Activated gamma-delta T cell (primary cell): Measurements from ENCODE around the gene SCYL2.
"Not testable (repeated sequence)": the region's sequence is repeated elsewhere in the genome, so short reads cannot be mapped to it uniquely, and the experiment has no call there.

ENCODE experiments used
- DNase-seq: peaks from one replicate; lab custom pipeline; 2025; lab: John Stamatoyannopoulos, UW
- total RNA-seq, 2 donors: gene quantifications; one replicate each; lab custom pipeline; 2026; lab: John Stamatoyannopoulos, UW

Gene SCYL2, protein sequence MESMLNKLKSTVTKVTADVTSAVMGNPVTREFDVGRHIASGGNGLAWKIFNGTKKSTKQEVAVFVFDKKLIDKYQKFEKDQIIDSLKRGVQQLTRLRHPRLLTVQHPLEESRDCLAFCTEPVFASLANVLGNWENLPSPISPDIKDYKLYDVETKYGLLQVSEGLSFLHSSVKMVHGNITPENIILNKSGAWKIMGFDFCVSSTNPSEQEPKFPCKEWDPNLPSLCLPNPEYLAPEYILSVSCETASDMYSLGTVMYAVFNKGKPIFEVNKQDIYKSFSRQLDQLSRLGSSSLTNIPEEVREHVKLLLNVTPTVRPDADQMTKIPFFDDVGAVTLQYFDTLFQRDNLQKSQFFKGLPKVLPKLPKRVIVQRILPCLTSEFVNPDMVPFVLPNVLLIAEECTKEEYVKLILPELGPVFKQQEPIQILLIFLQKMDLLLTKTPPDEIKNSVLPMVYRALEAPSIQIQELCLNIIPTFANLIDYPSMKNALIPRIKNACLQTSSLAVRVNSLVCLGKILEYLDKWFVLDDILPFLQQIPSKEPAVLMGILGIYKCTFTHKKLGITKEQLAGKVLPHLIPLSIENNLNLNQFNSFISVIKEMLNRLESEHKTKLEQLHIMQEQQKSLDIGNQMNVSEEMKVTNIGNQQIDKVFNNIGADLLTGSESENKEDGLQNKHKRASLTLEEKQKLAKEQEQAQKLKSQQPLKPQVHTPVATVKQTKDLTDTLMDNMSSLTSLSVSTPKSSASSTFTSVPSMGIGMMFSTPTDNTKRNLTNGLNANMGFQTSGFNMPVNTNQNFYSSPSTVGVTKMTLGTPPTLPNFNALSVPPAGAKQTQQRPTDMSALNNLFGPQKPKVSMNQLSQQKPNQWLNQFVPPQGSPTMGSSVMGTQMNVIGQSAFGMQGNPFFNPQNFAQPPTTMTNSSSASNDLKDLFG
- 98.0 to 98.2 reads per million in 2 donors for total RNA-seq

DNA sequence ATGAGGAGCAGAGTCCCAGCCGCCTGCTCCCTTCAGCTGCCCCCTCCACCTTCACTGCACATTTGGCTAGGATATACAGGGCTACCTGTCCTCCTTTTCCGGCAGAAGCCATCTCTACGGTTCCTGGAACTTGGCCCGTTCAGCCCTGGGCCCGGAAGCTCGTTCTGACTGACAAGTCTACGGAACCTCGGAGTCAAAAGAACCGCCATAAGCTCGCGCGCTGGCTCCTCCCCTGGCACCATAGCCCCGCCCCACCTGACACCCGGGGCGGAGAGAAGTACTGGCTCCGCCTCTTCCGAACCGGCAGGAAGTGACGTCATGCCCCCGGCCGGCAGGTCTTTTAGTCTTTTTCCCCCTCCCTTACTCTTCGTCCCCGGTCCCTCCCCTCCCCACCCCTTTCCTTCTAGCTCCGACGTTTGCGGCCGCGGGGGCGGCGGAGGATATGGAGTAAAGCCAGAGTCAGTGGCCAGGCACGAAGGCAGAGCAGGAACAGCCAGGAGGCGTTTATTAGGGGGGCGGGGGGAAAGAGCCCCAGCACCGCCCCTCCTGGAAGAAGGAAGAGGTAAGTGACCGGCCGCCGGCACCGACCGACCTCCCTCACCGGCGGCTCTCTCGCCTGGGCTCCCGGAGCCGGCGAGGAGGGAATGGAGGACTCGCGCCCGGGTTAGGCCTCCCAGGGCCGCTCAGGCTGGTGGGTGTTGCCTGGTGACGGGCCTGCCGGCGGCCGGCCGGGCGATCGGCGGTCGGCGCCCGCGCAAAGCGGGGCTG is at the start of gene SCYL2, which contains the start of gene DEPDC4:
Gene SCYL2 (plus strand): TSS at position 343 of the 768 bp plus-strand sequence. CDS start 15,794 bp downstream, outside the sequence.
Gene DEPDC4 (minus strand): TSS at position 245 of the 768 bp plus-strand sequence. CDS start 3 bp downstream, at position 242.
- DNase-seq: peak; percentile 76

DNA sequence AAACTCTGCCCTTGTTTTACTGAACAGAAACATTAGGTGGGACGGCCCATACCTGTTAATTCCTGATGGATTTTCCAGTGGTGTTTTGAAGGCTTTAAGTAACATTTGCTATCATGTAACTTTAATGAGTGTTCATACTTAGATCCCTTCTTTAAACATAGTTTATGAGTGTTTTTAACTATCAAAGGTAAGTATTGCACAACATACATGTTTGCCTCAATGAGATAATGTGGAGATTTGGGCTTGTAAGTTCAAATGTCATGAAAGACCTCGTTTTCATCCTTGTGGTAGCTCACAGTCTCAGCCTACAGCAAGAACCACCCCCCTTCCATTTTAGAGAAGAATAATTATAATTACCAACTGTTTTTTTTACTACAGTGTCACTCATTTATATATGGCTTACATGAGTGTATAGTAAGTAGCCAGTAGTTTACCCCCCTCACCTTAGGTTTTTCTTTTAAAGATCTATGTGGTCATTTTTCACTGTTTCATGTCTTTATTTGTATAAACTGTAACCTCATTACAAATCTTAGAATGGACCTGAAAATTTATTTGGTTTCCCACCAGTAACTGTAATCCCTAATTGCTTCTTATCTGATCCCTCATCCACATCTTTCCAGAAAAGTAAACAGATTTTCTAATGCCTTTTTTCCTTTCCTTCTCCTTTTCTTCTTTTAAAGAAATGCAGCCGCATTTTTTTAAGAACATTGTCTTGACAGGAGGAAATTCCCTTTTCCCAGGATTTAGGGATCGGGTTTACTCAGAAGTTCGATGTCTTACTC is 47.5 kb upstream of the SCYL2 start:
- no peak for DNase-seq

DNA sequence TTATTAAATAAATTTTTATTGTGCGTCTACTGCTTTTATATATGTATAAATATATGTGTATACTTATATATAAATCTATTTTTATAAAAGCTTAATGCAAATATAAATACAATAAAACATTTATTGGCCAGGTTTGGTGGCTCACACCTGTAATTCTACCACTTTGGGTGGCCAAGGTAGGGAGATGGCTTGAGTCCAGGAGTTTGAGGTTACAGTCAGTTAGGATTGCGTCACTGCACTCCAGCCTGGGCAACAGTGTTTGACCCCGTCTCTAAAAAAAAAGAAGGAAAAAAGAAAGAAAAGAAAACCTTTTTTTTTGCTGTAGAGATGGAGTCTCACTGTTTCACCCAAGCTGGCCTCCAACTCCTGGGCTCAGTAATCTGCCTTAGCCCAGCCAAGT is 45.5 kb upstream of the SCYL2 start:
- no peak for DNase-seq

DNA sequence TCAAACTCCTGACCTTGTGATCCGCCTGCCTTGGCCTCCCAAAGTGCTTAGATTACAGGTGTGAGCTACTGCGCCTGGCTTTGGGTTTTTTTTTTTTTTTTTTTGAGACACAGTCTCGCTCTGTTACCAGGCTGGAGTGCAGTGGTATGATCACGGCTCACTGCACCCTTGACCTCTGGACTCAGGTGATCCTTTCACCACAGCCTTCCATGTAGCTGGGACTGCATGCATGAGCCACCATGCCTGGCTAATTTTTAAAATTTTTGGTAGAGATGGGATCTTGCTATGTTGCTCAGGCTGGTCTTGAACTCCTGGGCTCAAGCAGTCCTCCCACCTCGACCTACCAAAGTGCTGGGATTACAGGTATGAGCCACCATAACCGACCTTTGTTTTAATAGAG is 44.8 kb upstream of the SCYL2 start:
- DNase-seq: not testable (repeated sequence)

DNA sequence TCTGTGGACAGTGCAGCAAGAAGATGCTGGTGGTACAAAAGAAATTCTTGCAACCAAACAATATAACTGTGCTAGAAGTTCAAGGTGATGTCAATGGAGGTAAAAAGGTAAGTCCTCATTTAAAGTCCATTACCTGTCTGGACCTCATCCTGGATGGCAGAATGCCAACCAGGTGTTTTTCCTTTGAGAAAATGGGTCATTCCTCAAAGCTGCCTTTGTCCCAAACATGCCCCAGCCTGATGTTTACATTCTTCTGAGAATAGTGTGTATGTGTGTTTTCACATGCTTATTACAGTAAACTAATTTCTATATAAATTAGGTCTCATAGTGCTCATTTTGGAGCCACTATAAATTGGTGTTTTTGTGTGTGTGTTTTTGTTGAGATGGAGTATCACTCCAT is 41.5 kb upstream of the SCYL2 start:
- no peak for DNase-seq

DNA sequence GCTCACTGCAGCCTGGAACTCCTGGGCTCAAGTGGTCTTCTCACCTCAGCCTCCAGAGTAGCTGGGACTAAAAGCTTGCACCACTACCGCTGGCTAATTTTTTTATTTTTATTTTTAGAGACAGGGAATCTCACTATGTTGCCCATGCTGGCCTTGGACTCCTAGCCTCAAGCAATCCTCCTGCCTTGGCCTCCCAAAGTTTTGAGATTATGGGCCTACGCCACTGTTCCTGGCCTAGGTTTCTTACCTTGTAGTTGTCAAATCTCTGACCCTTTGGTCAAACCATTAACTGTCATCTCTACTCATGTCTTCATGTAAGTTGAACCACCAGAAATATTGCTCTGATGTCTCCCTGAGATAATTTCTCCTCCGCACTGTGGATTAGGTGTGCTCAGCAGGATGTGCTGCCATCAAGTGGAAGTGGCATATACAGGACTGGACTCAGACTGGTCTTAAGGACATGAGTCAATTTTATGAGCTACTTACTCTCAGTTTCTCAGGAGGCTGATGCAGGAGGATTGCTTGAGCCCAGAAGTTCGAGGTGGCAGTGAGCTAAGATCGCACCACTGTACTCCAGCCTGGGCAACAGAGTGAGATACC is 37.8 kb upstream of the SCYL2 start:
- no peak for DNase-seq

DNA sequence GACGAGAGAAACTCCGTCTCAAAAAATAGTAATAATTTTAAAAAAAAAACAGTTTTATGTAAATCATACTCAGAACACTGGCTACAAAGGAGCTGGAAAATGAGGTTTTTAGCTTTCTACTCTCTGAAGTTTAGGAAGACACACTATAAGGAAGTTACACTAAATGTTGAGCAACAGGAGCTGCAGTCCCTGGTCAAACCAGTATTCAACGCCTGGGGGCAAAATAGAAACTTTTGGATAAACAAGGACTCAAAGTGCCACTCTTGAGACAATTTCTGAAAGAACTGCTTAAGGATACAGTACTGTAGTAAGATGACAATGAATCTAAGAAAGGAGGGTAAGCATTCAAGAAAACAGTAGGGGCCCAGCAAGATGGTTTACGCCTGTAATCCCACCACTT is 37.1 kb upstream of the SCYL2 start:
- no peak for DNase-seq

DNA sequence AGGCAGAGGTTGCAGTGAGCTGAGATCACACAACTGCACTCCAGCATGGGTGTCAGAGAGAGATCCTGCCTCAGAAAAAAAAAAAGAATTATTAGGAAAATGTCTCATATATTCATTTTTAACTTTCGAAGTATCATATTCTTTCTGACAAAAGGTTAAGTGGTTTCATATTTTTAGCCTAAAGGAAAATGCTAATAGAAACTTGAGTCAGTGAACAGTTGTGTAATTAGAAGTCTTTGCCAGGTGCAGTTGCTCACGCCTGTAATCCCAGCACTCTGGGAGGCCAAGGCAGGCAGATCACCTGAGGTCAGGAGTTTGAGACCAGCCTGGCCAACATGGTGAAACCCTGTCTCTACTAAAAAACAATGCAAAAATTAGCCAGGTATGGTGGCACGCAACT is 35.1 kb upstream of the SCYL2 start:
- not testable (repeated sequence) for DNase-seq

DNA sequence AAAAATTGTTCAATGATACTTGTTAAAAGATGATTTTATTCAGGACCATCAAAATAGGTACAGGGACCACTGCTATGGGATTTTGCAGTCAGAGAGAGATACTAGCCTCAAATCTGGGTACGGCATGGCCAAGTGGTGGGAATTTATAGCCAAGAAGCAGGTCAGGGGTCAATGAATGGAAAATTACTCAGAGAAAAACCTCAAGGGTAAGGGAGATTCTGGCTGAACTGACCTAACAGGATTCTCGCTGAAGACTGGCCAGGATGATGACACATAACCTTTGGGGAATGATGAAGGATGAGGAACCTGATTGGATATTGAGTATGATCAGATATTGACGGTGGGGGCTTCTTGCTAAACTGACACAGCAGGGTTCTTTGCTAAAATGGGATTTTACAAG is 32.8 kb upstream of the SCYL2 start:
- no peak for DNase-seq

DNA sequence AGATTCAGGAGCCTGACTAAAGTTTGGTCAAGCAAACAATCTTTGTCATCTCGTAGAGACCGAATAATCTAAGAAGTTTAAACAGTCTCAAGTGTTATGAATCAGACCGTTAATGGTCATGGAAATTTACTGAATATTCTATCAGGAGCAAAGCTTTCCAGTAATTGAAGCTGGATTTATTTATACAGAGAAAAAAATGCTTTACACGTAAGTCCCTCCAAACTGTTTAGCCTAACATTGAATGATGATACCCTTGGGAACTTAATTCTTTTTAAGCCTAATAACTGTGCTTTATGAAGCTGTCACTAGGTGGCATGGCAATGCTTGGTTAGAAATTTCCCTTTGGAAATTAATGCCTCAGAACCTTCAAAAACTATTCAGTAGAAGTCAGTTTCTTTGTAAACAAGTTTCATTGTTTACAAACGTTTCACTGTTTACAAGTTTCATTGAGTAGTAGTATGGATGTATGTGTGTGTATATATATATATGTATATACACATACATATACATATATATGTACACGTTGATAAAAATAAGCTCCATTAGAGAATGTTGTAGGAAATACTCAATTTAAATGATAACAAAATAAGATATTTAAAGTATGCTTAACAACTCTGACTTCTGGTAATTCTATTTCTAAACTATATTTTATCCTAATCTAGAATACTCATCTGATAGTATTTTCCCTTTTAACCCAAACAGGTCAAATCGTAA is 32.2 kb upstream of the SCYL2 start:
- DNase-seq: no peak

DNA sequence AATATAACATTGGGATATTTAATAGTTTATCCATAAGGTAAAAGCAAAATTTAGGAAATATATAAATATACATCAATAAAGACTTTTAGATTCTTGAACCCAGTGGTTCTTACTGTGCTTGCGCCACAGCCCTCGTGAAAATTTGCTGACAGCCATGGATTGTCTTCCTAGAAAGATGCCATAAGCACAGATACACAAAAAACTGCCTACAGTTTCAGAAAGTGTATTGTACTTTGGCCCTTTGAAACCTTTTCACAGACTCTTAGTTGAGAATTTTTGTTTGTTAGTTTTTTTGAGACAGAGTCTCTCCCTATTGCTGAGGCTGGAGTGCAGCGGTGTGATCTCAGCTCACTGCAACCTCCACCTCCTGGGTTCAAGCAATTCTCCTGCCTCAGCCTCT is 28.2 kb upstream of the SCYL2 start:
- no peak for DNase-seq

DNA sequence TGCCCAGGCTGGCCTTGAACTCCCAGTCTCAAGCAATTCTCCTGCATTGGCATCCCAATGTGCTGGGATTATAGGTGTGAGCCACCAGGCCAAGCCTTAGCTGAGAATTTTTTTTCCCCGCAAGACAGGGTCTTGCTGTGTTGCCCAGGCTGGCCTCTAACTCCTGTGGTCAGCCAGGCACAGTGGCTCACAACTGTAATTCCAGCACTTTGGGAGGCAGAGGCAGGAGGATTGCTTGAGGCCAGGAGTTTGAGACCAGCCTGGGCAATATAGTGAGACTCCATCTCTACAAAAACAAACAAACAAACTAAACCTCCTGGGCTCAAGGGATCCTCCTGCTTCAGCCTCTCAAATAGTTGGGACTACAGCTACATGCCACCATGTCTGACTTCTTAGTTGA is 27.4 kb upstream of the SCYL2 start:
- DNase-seq: no peak

DNA sequence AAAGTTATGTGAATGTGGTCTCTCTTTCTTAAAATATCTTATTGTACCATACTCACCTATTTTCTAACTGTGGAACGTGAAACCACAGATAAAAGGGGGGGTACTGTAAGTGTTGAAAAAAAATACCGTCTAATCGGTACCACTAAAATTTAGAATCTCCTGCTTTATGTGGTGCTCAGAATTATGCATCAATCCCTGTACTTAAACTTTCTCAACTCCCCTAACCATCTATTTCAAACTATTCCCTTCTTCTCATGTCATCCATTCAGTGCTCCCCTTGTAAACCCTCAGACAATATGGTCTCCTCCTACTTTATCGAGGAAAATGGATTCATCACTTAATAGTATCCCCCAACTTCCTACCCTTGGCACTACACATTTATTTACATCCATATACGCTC is 23.8 kb upstream of the SCYL2 start:
- no peak for DNase-seq

DNA sequence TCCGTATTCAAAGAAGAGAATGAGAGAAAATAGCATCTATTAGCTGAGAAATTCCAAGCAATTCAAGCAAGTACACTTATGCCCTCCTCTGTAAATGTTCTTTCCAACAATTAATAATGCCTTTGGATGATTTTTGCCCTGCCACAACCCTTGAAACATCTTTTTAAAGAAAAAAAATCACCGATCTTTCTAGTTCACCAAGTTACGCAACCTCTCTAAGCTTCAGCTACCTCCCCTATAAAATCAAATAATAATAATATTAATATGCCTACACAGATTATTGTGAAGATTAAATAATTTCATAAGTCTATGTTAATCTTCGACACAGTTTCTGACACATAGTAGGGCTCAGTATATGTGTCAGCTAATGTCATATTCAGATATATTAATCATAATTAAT is 19.2 kb upstream of the SCYL2 start:
- DNase-seq: no peak

DNA sequence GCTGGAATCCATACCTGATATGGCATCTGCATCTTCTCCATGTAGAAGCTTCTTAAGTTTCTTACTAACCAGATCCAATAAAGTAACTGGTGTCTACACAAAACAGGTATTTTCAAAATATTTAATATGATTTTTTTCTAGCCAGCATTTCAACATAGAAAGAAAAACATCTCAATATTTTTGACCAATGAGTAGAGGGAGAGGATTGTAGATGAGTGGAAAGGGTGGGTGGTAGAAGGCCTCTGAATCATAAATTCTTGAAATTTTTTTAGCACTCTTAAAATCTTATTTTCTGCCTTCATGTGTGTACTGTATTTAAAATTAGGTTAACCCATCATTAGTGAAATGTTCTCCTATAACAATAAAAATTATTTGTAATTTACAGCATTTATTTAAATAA is 18.1 kb upstream of the SCYL2 start:
- no peak for DNase-seq

DNA sequence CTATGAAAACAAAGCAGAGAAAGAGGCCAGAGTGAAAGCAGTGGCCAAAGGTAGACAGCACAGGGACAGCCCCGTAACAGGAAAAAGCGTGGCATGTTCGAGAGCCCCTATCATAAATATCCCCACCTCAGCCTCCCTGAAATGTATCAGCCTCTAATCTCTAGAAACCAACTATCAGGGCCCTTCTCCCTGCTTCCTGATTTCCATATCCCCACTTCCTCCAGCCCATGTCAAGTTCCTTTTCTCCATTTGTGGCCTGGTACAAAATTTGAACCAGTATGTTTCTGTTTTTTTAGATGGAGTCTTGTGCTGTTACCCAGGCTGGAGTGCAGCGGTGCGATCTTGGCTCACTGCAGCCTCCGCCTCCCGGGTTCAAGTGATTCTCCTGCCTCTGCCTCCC is 17.0 kb upstream of the SCYL2 start:
- DNase-seq: no peak

DNA sequence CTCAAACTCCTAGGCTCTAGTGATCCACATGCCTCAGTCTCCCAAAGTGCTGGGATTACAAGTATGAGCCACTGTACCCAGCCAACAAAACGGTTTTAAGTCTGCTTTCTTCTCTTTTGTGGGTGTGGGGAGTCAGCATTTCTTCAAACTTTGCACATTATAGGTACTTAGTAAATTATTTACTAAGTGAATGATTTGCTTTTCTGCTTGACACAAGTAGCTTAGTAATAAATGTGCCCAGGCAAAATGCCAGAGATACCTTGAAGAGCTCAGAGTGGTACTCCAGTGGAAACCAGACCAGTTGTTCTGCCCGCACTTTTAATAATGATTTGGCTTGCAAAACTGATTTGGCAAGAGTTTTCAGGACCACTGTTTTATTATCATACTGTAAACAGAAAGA is 15.1 kb upstream of the SCYL2 start:
- no peak for DNase-seq

DNA sequence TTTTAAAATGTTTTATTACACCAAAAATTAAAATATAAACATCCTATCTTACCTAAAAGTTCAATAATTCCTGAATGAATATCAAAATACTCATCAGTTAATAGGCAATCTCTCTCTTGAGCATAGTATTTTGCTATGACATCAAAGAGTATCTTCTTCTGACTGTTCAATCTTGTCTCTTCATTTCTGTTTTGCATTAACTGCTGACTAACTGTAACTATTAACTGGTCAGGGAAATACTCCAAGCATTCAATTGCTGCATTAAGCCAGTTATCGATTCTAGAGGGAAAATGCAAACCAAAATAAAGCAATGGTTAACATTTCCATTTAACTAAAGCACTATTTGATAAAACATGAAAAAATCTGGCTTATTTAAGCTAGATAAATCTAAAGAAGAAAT is 13.5 kb upstream of the SCYL2 start:
- no peak for DNase-seq

DNA sequence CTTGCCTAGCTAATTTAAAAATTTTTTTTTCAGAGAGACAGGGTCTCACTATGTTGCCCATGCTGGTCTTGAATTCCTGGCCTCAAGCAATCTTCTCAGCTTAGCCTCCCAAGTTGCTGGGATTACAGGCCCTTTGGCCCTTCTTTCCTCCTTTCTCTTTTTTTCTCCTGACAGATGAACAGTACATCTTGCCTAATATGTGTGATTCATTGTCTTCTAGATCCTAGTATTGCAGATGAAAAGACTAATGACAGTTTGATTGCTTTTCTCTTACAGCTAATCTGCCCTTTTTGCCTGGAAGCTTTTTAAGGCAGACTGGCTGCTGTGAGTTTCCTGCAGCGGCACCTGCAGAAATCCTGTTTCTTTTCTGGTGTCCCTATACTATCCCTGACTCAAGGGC is 12.1 kb upstream of the SCYL2 start:
- no peak for DNase-seq

DNA sequence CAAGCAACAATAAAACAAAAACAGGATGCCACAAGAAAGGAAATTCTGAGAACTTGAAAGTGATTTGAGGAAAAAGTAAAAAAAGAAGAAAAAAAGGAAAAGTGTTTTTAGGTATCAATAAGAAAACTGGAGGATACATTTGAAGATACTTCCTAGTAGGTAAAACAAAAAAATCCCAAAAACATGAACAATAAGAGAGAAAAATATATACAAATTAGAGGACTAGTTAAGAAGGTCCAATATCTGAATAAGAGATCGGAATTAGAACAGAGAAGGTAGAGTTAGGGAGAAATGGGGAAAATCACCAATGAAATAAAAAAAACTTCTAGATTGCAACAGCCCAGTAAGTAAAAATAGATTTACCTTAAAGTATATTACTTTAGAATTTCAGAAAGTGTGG is 8.8 kb upstream of the SCYL2 start:
- DNase-seq: no peak
